ENCODE results near the gene GPR55.

GPR55 gene

DNA sequence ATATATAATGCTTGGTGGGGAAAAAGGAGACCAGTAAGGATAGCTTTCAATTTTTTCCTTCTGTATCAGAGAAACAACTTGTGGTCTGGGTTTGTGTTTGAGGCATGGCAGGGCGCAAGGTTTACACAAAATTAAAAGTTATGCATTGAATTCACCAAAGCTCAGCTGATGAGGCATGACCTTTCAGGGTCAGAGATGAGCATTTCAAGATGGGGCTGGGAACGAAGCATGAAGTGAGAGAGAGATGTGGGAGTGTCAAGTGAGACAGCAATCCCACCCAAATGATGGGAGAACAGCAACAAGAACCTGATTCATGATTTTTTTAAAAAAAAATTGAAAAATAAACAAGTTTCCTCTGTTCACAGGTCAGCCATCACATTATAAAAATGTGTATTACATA lies 4.9 kb downstream of the GPR55 start:
- H3K4me3 Mint-ChIP-seq = peak overlapping the region; percentile 71
- H3K27ac Mint-ChIP-seq = peak overlapping the region; percentile 81
- DNase-seq (ENCODE audit: low spot score in 2 of 2) (no peak), ATAC-seq (no peak)
- H3K9me3 Mint-ChIP-seq = no peaks in the 10 kb centered on the region
- peaks cover 58% of the 10 kb centered on the region for H3K4me1 Mint-ChIP-seq
- H3K36me3 Mint-ChIP-seq = peaks cover 19% of the 10 kb centered on the region

DNA sequence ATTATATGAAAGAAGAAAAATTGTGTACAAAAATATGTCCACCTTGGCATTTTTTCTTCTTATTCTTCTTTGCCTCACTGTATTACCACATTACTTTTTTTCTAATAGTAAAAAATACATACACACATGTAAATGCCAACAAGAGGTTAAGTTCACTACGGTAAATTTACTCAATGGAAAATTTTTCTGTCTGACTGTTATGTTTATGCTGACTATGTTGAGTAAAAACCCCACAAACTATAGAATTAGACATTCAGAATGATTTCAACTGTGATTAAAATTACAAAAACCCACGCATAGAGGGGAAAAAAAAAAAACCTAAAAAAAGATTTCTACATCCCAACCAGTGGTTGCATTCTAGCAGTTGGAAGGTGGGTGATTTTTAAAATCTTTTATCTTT lies 5.4 kb downstream of the GPR55 start:
- peak overlapping the region; percentile 71 for H3K4me3 Mint-ChIP-seq
- H3K27ac Mint-ChIP-seq = peak overlapping the region; percentile 81
- peaks cover 58% of the 10 kb centered on the region for H3K4me1 Mint-ChIP-seq

DNA sequence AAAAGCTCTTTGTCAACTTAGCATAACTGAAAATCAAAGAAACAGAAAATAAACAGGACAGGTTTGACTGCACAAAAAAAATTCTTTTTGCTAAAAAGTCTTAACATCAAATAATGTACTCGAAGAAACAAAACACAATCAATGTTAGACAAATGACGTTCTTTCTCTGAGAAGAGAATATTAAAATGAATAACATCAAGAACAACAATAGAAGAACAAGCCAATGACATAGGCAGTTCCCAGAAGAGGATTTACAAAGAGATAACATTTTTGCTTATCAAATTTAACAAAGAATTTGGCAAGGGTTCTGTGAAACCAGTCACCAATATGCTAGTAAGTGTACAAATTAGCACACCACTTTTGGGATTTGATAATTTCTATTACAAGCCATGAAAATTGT lies 5.8 kb downstream of the GPR55 start:
- Mint-ChIP-seq H3K9me3 (no peaks in the 10 kb centered on the region), H3K4me3 (peak overlapping the region; percentile 71)
- no peak for ATAC-seq

More for the DNA sequence above, 5.4 kb downstream of the GPR55 start:
- no peak for DNase-seq (ENCODE audit: low spot score in 2 of 2)
- no peaks in the 10 kb centered on the region for H3K9me3 Mint-ChIP-seq
- peaks cover 15% of the 10 kb centered on the region for H3K36me3 Mint-ChIP-seq
- ATAC-seq = peak; percentile 17

DNA sequence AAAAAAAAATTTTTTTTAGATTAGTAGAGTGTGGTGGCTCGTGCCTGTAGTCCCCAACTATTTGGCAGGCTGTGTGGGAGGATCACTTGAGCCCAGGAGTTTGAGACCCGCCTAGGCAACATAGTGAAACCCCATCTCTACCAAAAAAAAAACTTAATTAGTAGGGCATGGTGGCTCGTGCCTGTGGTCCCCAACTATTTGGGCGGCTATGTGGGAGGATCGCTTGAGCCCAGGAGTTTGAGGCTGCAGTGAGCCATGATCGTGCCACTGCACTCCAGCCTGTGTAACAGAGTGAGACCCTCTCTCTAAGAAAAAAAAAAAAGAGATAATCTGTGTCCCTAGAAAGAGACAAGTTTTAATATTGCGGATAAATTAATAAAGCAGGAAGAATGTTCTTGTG lies 8.8 kb downstream of the GPR55 start:
- DNase-seq (ENCODE audit: low spot score in 2 of 2) (no peak), ATAC-seq (no peak)
- H3K4me3 Mint-ChIP-seq = peak overlapping the region; percentile 41
- H3K36me3 Mint-ChIP-seq = no peaks in the 10 kb centered on the region
- peak overlapping the region; percentile 33 for H3K27ac Mint-ChIP-seq
- no peaks in the 10 kb centered on the region for H3K9me3 Mint-ChIP-seq
- peaks cover 40% of the 10 kb centered on the region for H3K4me1 Mint-ChIP-seq

More for the DNA sequence above, 5.8 kb downstream of the GPR55 start:
- Mint-ChIP-seq H3K4me1 (peaks cover 56% of the 10 kb centered on the region), H3K27ac (peak overlapping the region; percentile 81), H3K36me3 (peaks cover 11% of the 10 kb centered on the region)
- DNase-seq (ENCODE audit: low spot score in 2 of 2) = no peak

DNA sequence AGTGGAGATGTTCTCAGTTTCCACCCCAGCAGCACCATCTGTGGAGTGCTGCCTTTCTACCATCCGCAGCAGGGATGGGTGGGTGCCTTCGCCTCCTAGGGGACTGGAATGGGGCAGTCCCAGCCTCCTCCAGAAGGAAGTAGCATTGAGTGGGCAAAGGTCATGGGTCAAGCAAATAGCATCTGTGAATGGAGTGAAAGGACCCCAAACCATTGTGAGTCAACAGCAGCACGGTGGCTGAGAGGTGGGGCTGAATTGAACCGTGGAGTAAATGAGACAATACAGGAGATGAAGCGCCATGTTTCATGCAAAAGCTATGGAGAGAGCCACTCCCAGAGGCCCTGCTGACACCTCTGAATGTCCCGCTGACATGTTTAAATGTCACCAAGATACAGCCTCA lies 9.7 kb downstream of the GPR55 start:
- Mint-ChIP-seq H3K36me3 (no peaks in the 10 kb centered on the region), H3K27ac (no peak overlapping the region), H3K4me3 (peak overlapping the region; percentile 41), H3K9me3 (no peaks in the 10 kb centered on the region), H3K4me1 (peaks cover 45% of the 10 kb centered on the region)
- DNase-seq (ENCODE audit: low spot score in 2 of 2) = no peak
- ATAC-seq = no peak

DNA sequence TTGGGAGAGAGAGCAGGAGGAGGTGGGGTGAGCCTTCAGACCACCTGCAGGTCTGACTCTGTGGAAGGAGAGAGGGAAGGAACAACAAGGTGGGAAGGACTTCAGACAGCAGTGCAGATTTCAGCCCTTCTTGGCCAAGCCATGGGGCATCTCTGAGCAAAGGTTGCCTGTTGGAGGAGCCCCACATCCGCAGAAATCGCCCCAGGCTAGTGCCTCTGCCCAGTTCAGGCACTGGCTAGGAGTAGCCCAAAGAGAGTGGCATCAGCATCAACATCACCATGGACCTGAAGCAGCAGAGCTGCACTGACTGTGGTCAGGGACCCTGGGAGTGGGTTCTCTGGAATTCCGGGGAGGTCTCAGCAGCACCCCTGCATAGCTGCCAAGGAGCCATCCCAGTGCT lies 10.2 kb downstream of the GPR55 start:
- ATAC-seq = no peak
- Mint-ChIP-seq H3K4me3 (no peak overlapping the region), H3K4me1 (peaks cover 43% of the 10 kb centered on the region), H3K27ac (no peak overlapping the region), H3K9me3 (no peaks in the 10 kb centered on the region), H3K36me3 (no peaks in the 10 kb centered on the region)
- DNase-seq (ENCODE audit: low spot score in 2 of 2) = no peak

DNA sequence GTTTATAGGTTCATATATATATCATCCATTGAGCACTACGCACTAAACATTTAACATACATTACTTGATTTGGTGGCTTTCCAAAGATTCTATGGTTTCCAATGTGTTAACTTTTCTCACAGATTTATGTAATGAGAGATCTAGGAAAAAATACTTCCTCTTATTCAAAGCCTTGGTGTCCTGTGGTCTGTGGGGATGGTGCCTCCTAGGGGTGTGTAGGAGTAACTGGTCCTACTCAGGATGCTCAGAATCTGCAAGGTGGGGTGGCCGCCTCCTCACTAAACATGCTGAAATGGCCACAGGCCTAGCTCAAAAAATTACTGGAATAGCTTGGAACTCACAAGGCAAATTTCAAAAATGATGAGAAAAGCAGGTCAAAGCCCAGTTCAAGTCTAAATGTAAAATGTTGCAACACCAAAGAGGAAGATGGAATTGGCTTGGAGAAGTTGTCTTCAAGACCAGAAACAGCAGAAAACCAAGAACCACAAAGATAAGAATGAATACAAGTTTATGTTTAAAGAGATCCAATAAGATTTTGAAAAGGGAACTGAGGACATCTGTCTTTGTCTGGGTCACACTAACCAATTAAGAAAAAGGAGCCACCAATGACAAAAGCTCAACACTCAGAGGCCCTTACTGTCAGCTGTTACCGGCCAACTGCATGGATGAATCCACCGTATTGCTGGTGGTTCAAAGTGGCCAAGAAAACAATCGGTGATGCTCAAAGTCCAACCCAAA lies 11.5 kb downstream of the GPR55 start:
- peaks cover 2% of the 10 kb centered on the region for H3K36me3 Mint-ChIP-seq
- H3K27ac Mint-ChIP-seq = no peak overlapping the region
- H3K9me3 Mint-ChIP-seq = no peaks in the 10 kb centered on the region
- ATAC-seq (peak; percentile 35), DNase-seq (ENCODE audit: low spot score in 2 of 2) (no peak)
- H3K4me1 Mint-ChIP-seq = peaks cover 47% of the 10 kb centered on the region
- H3K4me3 Mint-ChIP-seq = no peak overlapping the region

DNA sequence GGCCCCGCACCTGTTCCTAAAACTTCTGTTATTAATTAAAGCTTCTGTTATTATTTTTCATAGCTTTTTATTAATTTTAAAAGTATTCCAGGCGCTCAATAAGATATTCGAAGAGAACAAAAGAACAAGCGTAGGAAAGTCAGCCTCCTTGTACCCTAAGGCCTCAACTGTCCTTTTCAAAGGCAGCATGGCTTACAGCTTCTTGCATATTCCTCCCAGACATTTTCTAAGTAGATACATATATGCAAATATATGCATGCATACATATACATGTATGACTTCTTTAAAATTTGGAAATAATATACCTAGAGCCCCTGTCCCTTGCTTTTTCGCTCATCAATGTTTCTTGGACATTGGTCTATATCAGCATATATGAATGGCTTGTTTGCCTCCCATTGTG lies 12.3 kb downstream of the GPR55 start:
- Mint-ChIP-seq H3K27ac (no peak overlapping the region), H3K36me3 (peaks cover 9% of the 10 kb centered on the region), H3K4me1 (peaks cover 48% of the 10 kb centered on the region), H3K4me3 (no peak overlapping the region), H3K9me3 (no peaks in the 10 kb centered on the region)
- ATAC-seq (no peak), DNase-seq (ENCODE audit: low spot score in 2 of 2) (no peak)

DNA sequence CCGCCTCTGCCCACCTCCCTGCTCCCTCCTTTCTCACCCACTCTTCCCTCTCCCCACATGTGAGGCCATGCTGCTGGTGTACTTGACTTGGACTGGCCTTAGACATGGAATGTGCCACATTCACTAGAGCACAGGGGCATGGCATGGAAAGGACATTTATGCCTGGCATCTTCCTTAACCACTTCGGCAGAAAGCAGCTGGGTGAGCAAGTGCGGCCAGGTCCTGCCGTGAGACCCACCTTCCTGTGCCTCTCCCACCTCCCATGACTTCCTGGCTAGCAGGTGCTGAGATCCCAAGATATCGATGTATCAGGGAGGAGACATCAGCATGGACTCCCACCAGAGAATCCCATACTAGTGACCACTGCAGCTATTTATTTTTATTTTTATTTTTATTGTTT lies 13.0 kb downstream of the GPR55 start:
- DNase-seq (ENCODE audit: low spot score in 2 of 2) = no peak
- H3K4me3 Mint-ChIP-seq = no peak overlapping the region
- H3K36me3 Mint-ChIP-seq = peaks cover 15% of the 10 kb centered on the region
- H3K9me3 Mint-ChIP-seq = no peaks in the 10 kb centered on the region
- peaks cover 48% of the 10 kb centered on the region for H3K4me1 Mint-ChIP-seq
- no peak overlapping the region for H3K27ac Mint-ChIP-seq
- no peak for ATAC-seq

DNA sequence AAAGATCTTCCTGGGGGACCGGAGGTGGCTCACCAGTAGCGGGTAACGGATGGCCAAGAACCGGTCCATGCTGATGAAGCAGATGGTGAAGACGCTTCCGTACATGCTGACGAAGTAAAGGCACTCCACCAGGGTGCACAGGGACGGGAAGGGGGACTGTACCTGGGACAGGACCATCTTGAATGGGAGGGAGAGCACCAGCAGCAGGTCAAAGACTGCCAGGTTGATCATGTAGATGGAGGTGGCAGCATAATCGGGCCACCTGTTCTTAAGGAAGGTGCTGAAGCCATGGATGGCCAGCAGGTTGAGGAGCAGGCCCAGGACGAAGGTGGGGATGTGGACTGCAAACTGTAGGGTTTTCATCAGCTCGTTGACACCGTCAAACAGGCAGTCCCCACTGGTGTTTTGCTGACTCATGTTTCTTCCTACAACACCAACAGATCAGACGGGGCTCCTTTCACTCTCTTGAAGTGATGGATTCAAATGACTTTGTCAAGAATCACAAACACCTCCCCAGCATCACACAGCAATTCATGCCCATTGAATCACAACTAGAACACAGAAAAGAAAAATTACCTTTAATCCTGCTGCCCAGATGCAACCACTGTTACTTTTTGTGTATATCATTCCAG lies 14.4 kb downstream of the GPR55 start:
- DNase-seq (ENCODE audit: low spot score in 2 of 2) (no peak), ATAC-seq (peak; percentile 23)
- H3K9me3 Mint-ChIP-seq = no peaks in the 10 kb centered on the region
- no peak overlapping the region for H3K4me3 Mint-ChIP-seq
- H3K36me3 Mint-ChIP-seq = peaks cover 25% of the 10 kb centered on the region
- H3K4me1 Mint-ChIP-seq = peaks cover 59% of the 10 kb centered on the region
- no peak overlapping the region for H3K27ac Mint-ChIP-seq

DNA sequence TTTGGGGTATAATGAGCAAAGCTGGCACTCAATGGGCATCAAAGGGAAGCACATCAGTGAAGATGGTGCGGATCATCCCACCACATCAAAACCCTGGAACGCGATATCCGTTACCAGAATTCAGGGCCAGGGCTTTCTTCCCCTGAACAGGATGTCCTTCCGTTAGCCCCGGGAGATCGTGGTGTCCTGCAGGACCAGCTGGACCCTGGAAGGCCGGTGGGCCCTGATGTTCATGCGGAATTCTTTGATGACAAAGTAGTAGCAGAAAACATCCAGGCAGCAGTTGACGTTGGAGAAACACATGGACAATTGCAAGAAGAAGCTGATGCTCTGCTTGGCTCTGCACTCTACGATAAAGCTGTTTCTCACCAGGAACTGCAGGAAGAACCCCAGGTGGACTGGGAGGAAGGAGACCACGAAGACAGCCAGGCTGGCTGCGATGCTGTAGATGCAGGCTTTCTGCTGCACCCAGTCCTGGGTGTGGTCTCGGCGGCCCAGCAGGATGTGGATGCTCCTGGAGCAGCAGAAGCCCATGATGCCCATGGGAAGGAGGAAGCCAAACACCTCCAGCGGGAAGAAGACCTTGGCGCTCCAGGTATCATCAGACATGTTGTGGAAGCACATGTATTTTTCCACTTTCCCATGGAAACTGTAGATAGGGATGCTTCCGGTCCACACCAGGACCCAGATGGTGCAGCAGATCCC lies 15.0 kb downstream of the GPR55 start:
- Mint-ChIP-seq H3K36me3 (peaks cover 25% of the 10 kb centered on the region), H3K9me3 (no peaks in the 10 kb centered on the region), H3K4me1 (peaks cover 59% of the 10 kb centered on the region), H3K4me3 (peak overlapping the region; percentile 58), H3K27ac (peak overlapping the region; percentile 46)
- ATAC-seq (no peak), DNase-seq (ENCODE audit: low spot score in 2 of 2) (no peak)

DNA sequence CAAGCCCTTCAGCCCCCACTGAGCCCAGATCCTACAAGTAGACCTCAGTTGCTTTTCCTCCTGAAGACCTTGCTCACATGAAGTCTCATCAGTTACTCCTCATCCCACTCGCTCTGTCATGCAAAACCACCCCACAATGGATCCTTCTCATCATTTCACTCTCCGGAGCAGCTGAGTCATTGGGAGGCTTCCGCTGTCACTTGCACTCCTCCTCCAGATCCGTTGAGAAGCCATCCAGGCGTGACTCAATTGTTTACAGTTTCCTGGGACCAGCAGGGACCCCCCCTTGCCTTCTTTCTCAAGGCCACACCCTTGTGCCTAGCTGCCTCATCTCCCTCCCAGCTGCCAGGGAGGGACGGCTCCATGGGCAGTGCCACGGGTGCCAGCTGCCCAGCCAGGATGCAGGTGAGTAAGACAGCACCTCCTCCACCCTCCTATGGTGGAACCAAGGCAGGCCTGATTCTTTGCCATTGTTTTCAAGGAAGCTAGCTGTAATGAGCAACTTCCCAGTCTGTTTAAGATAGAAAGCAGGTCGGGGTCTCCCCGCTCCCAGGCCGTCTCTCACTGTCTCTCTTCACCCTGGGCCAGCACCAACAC lies 16.3 kb downstream of the GPR55 start:
- peaks cover 25% of the 10 kb centered on the region for H3K36me3 Mint-ChIP-seq
- peak overlapping the region; percentile 58 for H3K4me3 Mint-ChIP-seq
- H3K9me3 Mint-ChIP-seq = no peaks in the 10 kb centered on the region
- ATAC-seq = peak; percentile 77
- peak overlapping the region; percentile 6 for H3K27ac Mint-ChIP-seq
- H3K4me1 Mint-ChIP-seq = peaks cover 52% of the 10 kb centered on the region
- DNase-seq (ENCODE audit: low spot score in 2 of 2) = no peak

DNA sequence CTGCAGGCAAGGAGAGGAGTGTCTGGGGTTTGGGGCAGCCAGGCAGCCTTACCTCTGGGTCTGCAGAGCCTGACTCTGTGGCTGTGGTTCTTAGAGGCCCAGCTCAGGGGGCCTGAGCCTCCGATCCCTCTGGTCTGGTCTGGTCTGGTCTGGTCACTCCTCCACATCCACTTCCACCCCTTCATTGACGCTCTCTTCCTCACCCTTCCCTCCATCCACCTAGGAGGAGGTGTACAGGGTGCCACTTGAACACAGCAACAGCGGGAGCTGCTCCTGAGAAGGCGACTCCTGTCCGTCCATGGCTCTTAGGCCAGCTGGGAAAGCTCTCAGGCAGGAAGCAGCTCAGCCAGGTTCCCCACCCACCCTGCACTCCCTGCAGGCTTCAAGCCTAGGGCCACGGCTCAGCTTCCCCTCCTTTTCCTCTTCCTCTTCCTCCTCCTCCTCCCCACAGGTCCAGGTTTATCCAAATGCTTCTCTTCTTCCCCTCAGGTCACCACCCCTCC lies 16.9 kb downstream of the GPR55 start:
- peak overlapping the region; percentile 6 for H3K27ac Mint-ChIP-seq
- ATAC-seq (no peak), DNase-seq (ENCODE audit: low spot score in 2 of 2) (no peak)
- peaks cover 48% of the 10 kb centered on the region for H3K4me1 Mint-ChIP-seq
- H3K36me3 Mint-ChIP-seq = peaks cover 30% of the 10 kb centered on the region
- H3K9me3 Mint-ChIP-seq = no peaks in the 10 kb centered on the region
- peak overlapping the region; percentile 58 for H3K4me3 Mint-ChIP-seq

DNA sequence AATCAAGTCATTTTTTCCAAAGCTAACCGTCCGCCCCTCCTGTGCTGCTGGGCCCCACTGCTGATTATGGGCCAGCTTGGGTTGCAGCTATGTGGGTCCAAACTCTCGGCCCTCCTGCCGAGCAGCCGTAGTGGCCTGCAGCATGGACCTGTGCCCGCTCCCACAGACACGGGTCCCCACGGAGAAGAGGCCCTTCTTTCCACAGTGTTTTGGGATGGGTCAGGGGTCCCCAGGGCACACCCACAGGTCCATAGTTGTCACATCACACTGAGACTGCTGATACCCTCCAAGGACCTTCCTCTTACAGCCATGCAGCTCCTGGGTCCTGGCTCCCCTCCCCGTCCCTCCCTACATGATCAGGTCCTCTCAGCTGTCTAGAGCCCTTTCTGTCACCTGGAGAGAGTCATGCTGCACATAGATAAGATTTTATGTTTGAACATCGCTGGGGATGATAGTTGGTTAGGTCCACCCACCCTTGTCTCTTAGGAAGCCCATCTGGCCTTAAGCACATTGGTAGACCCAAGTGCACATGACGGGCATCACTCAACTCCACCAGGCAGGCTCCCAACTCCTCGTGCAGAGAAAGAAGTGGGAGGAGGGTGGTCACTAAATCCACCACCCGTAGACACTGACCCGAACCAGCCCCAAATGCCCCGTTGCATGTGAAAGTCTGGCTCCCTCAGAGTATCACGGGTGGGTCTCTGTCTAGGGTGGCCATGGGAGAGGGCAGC lies 17.5 kb downstream of the GPR55 start:
- Mint-ChIP-seq H3K27ac (no peak overlapping the region), H3K9me3 (no peaks in the 10 kb centered on the region), H3K4me3 (peak overlapping the region; percentile 58), H3K36me3 (peaks cover 30% of the 10 kb centered on the region), H3K4me1 (peaks cover 49% of the 10 kb centered on the region)
- DNase-seq (ENCODE audit: low spot score in 2 of 2) (no peak), ATAC-seq (no peak)

Measured in stimulated activated effector memory CD8-positive, alpha-beta T cell treated with anti-CD3 and anti-CD28 coated beads, Interleukin-12 subunit alpha, Interleukin-12 subunit beta, amount 100 ng/mL, for 72 hours (primary cell).